H1 (cell line): ENCODE measurements around the gene TRIB2. TPM values are rescaled to one million over a fixed set of nuclear protein-coding genes. Genes with fewer than 3 reads are reported as not detected.

ENCODE experiments used
- CTCF ChIA-PET: fragments of 300-600 bp; sonication (Branson Sonifier 250); formaldehyde crosslinking; loops from one replicate; lab custom pipeline; 2021; ENCODE audit not compliant: partially characterized antibody; lab: Charles Lee
- POLR2A ChIA-PET: fragments of 300-600 bp; sonication (Branson Sonifier 250); formaldehyde crosslinking; loops from one replicate; lab custom pipeline; 2021; ENCODE audit warnings: inconsistent platforms; ENCODE audit not compliant: partially characterized antibody; lab: Charles Lee
- DNase-seq, 2 experiments: peaks; one replicate each; pipeline versions ENCODE4 v3.0.0 to v3.0.0-alpha.2; 2010 to 2022; ENCODE audit warnings: low spot score in 2 of 2, low read depth in 1 of 2, mixed read lengths in 1 of 2
- FAIRE-seq: peaks from 2 replicates; lab custom pipeline; 2011; peaks lifted over from hg19 to GRCh38; lab: Jason Lieb, UNC
- H2AFZ ChIP-seq: 2 replicates; pipeline ENCODE4 v1.8.1; 2012; ENCODE audit warnings: low read length, inconsistent platforms
- H2AK5ac ChIP-seq: 2 replicates; pipeline ENCODE4 v1.6.1; 2013; ENCODE audit warnings: low read depth, low read length
- H2BK120ac ChIP-seq: replicated peaks from 2 replicates; pipeline ENCODE3; 2013; ENCODE audit warnings: low read depth, low read length, inconsistent platforms
- H2BK12ac ChIP-seq: 2 replicates; pipeline ENCODE4 v1.6.1; 2013; ENCODE audit warnings: low read depth, low read length
- H2BK15ac ChIP-seq: 2 replicates; pipeline ENCODE4 v1.6.1; 2013; ENCODE audit warnings: low read length
- H2BK20ac ChIP-seq: 2 replicates; pipeline ENCODE4 v1.6.1; 2013; ENCODE audit warnings: low read length
- H2BK5ac ChIP-seq: 2 replicates; pipeline ENCODE4 v1.6.1; 2013; ENCODE audit warnings: low read depth, low read length
- H3K14ac ChIP-seq: 2 replicates; pipeline ENCODE4 v1.6.1; 2013; ENCODE audit warnings: inconsistent platforms; ENCODE audit not compliant: insufficient read length
- H3K18ac ChIP-seq: 2 replicates; pipeline ENCODE4 v1.6.1; 2013; ENCODE audit warnings: low read length; ENCODE audit errors: extremely low read depth
- H3K23ac ChIP-seq: 2 replicates; pipeline ENCODE4 v1.6.1; 2013; ENCODE audit warnings: inconsistent platforms; ENCODE audit not compliant: insufficient read length
- H3K23me2 ChIP-seq: 2 replicates; pipeline ENCODE4 v1.6.1; 2013; ENCODE audit warnings: low read depth, low read length
- H3K27ac ChIP-seq: 2 replicates; pipeline ENCODE4 v1.6.1; 2011; ENCODE audit warnings: low read depth, low read length, inconsistent platforms
- H3K27me3 ChIP-seq, 4 experiments: replicated peaks in 1 of 4; 1 replicate in 1 of 4; 2 replicates in 3 of 4; pipeline versions ENCODE4 v1.6.1 to v1.8.1; 2011 to 2013; ENCODE audit warnings: low read length in 3 of 4, mild to moderate bottlenecking in 3 of 4, inconsistent platforms in 2 of 4, mixed read lengths in 2 of 4, moderate library complexity in 1 of 4; ENCODE audit not compliant: control insufficient read depth in 3 of 4, insufficient read depth in 3 of 4; ENCODE audit errors: extremely low read depth in 1 of 4
- H3K36me3 ChIP-seq, 4 experiments: 2 replicates each; pipeline versions ENCODE4 v1.6.1 to v1.8.1; 2011 to 2013; ENCODE audit warnings: mild to moderate bottlenecking in 4 of 4, low read length in 3 of 4, moderate library complexity in 2 of 4, control low read depth in 1 of 4, inconsistent platforms in 1 of 4; ENCODE audit not compliant: insufficient read depth in 4 of 4, control insufficient read depth in 2 of 4
- H3K4ac ChIP-seq: replicated peaks from 2 replicates; pipeline ENCODE3; 2013; ENCODE audit warnings: low read length, low read depth, mixed read lengths, inconsistent platforms; ENCODE audit not compliant: insufficient read length
- H3K4me1 ChIP-seq, 4 experiments: replicated peaks in 1 of 4; 1 replicate in 1 of 4; 2 replicates in 3 of 4; pipeline versions ENCODE4 v1.6.1 to v1.8.1; 2011 to 2013; ENCODE audit warnings: low read length in 3 of 4, inconsistent platforms in 2 of 4, mixed read lengths in 1 of 4; ENCODE audit not compliant: insufficient read depth in 4 of 4, control insufficient read depth in 3 of 4
- H3K4me2 ChIP-seq, 2 experiments: 2 replicates each; pipeline versions ENCODE4 v1.6.1 to v1.8.1; 2011 to 2013; ENCODE audit warnings: low read depth in 2 of 2, low read length in 2 of 2, control low read depth in 1 of 2, inconsistent platforms in 1 of 2, mild to moderate bottlenecking in 1 of 2; ENCODE audit not compliant: insufficient read depth in 1 of 2
- H3K4me3 ChIP-seq, 4 experiments: fragments of 200-600, 300-600 bp in 1 of 4; sonication (generic), shearing (Covaris generic), sonication (Bioruptor Twin) in 1 of 4; 2 replicates each; pipeline versions ENCODE4 v1.5.1 to v1.8.1; 2011 to 2016; ENCODE audit warnings: low read length in 4 of 4, low read depth in 3 of 4, control low read depth in 2 of 4, inconsistent platforms in 2 of 4, mild to moderate bottlenecking in 2 of 4, mixed read lengths in 1 of 4, moderate library complexity in 1 of 4; ENCODE audit not compliant: insufficient read depth in 2 of 4; ENCODE audit errors: extremely low read depth in 1 of 4
- H3K56ac ChIP-seq: replicated peaks from 2 replicates; pipeline ENCODE3; 2013; ENCODE audit warnings: low read depth, mild to moderate bottlenecking, mixed read lengths, low read length, inconsistent platforms; ENCODE audit not compliant: insufficient read length
- H3K79me1 ChIP-seq: 2 replicates; pipeline ENCODE4 v1.6.1; 2013; ENCODE audit warnings: low read depth, low read length, control low read depth
- H3K79me2 ChIP-seq, 2 experiments: 2 replicates each; pipeline versions ENCODE4 v1.6.1 to v1.8.1; 2012 to 2013; ENCODE audit warnings: low read length in 2 of 2, mild to moderate bottlenecking in 2 of 2, inconsistent platforms in 1 of 2; ENCODE audit not compliant: insufficient read depth in 2 of 2, control insufficient read depth in 1 of 2
- H3K9ac ChIP-seq, 4 experiments: replicated peaks in 1 of 4; 1 replicate in 1 of 4; 2 replicates in 3 of 4; pipeline versions ENCODE4 v1.6.1 to v1.8.1; 2011 to 2013; ENCODE audit warnings: low read depth in 3 of 4, low read length in 3 of 4, control low read depth in 2 of 4, mild to moderate bottlenecking in 2 of 4, moderate library complexity in 2 of 4, inconsistent platforms in 1 of 4; ENCODE audit errors: extremely low read depth in 1 of 4
- H3K9me3 ChIP-seq, 2 experiments: 2 replicates each; pipeline versions ENCODE4 v1.6.1 to v1.8.1; 2012 to 2013; ENCODE audit warnings: mild to moderate bottlenecking in 2 of 2, moderate library complexity in 2 of 2, control low read depth in 1 of 2, inconsistent platforms in 1 of 2, low read depth in 1 of 2, low read length in 1 of 2, mixed read lengths in 1 of 2; ENCODE audit not compliant: insufficient read depth in 2 of 2
- H4K20me1 ChIP-seq, 2 experiments: replicated peaks in 1 of 2; 2 replicates each; pipeline versions ENCODE3 to v1.8.1; 2011 to 2013; ENCODE audit warnings: inconsistent platforms in 2 of 2, low read length in 2 of 2, mild to moderate bottlenecking in 1 of 2; ENCODE audit not compliant: insufficient read depth in 2 of 2, control insufficient read depth in 1 of 2
- H4K5ac ChIP-seq: 2 replicates; pipeline ENCODE4 v1.6.1; 2013; ENCODE audit warnings: low read length, low read depth, mixed read lengths, inconsistent platforms; ENCODE audit not compliant: insufficient read length
- H4K8ac ChIP-seq: 2 replicates; pipeline ENCODE4 v1.8.0; 2013; ENCODE audit warnings: mild to moderate bottlenecking, moderate library complexity, low read length, inconsistent platforms; ENCODE audit not compliant: insufficient read depth; ENCODE audit errors: extremely low read depth
- H4K91ac ChIP-seq: replicated peaks from 2 replicates; pipeline ENCODE3; 2013; ENCODE audit warnings: low read length, mixed read lengths, inconsistent platforms; ENCODE audit not compliant: insufficient read length
- BACH1 ChIP-seq: IDR thresholded peaks from 2 replicates; pipeline ENCODE4 v1.6.1; 2012; ENCODE audit warnings: low read length, improper control_type of control experiment
- BCL11A ChIP-seq, 2 experiments: IDR thresholded peaks; one replicate each; pipeline ENCODE4 v1.6.1; 2011; ENCODE audit warnings: low read depth in 2 of 2, low read length in 2 of 2, mild to moderate bottlenecking in 2 of 2
- CEBPB ChIP-seq: IDR thresholded peaks from 2 replicates; pipeline ENCODE4 v1.6.1; 2012; ENCODE audit warnings: low read depth, low read length
- E2F6 ChIP-seq: IDR thresholded peaks from 2 replicates; pipeline ENCODE4 v1.6.1; 2012; ENCODE audit warnings: inconsistent platforms
- HDAC2 ChIP-seq, 2 experiments: fragments of 300-600 bp in 1 of 2; sonication (generic) in 1 of 2; IDR thresholded peaks; 2 replicates each; pipeline ENCODE4 v1.6.1; 2011 to 2012; ENCODE audit warnings: low read depth in 2 of 2, low read length in 2 of 2, mild to moderate bottlenecking in 2 of 2, moderate library complexity in 2 of 2, borderline replicate concordance in 1 of 2, inconsistent platforms in 1 of 2
- JUN ChIP-seq: IDR thresholded peaks from 2 replicates; pipeline ENCODE4 v1.6.1; 2011; ENCODE audit warnings: low read depth, mild to moderate bottlenecking, improper control_type of control experiment, low read length
- KDM1A ChIP-seq: fragments of 200-600, 300-600 bp; sonication (generic); IDR thresholded peaks from 2 replicates; pipeline ENCODE4 v1.7.1; 2016; ENCODE audit warnings: mild to moderate bottlenecking, low read length, borderline replicate concordance
- KDM4A ChIP-seq: IDR thresholded peaks from one replicate; pipeline ENCODE4 v1.7.1; 2012; ENCODE audit warnings: low read depth, mild to moderate bottlenecking, moderate library complexity, low read length, inconsistent platforms; ENCODE audit not compliant: severe bottlenecking
- NRF1 ChIP-seq: IDR thresholded peaks from 2 replicates; pipeline ENCODE4 v1.6.1; 2011; ENCODE audit warnings: mild to moderate bottlenecking, low read depth, low read length, improper control_type of control experiment
- PHF8 ChIP-seq: fragments of 200-600 bp; sonication (generic); conservative IDR thresholded peaks from 2 replicates; pipeline ENCODE4 v1.7.1; 2012; ENCODE audit warnings: low read depth, mild to moderate bottlenecking, inconsistent platforms, low read length, moderate library complexity
- RNF2 ChIP-seq: fragments of 200-900, 300-1000 bp; sonication (generic); IDR thresholded peaks from 2 replicates; pipeline ENCODE4 v1.7.1; 2016; ENCODE audit warnings: borderline replicate concordance, low read depth, mild to moderate bottlenecking, antibody characterized with exemption, low read length; ENCODE audit not compliant: poor library complexity, severe bottlenecking; ENCODE audit errors: missing control alignments
- RXRA ChIP-seq: IDR thresholded peaks from 2 replicates; pipeline ENCODE4 v1.6.1; 2011; ENCODE audit warnings: low read depth, mild to moderate bottlenecking, low read length, moderate library complexity; ENCODE audit not compliant: insufficient read depth
- SUZ12 ChIP-seq: fragments of 200-600 bp; sonication (generic); IDR thresholded peaks from 2 replicates; pipeline ENCODE4 v1.6.1; 2012; ENCODE audit warnings: mild to moderate bottlenecking, inconsistent platforms, low read length, moderate library complexity, mixed read lengths
- WGBS, 2 experiments: shearing (Covaris generic) in 1 of 2; methylation state at CpG; one replicate each; pipeline versions ENCODE4 v1.1.6 to v1.1.7; 2013 to 2015; ENCODE audit warnings: low lambda C conversion rate in 2 of 2, mixed read lengths in 2 of 2, inconsistent platforms in 1 of 2, low coverage in 1 of 2, missing lambda C conversion rate in 1 of 2; ENCODE audit not compliant: insufficient replicate concordance in 2 of 2, insufficient coverage in 1 of 2, insufficient read length in 1 of 2; ENCODE audit errors: extremely low coverage in 1 of 2, missing lambda C conversion rate in 1 of 2; 5-methylcytosine and 5-hydroxymethylcytosine counted together
- polyA plus RNA-seq, 7 experiments: library from polyadenylated mRNA; depleted of rRNA in 3 of 7; stranded (reverse) in 5 of 7; unstranded in 2 of 7; fragments of >200 nt in 5 of 7; fragments of 200-250 nt in 2 of 7; gene quantifications; 1 replicate in 5 of 7; 2 replicates in 1 of 7; 4 replicates in 1 of 7; pipeline versions ENCODE4 v1.2.1 to v1.2.3, GENCODE V29; 2011 to 2013; ENCODE audit warnings: missing spikeins in 2 of 7, mixed read lengths in 2 of 7
- total RNA-seq: library from RNA; stranded (reverse); fragmentation: NEBNext Ultra II Directional; extraction: Animal tissue kit (Norgen Biotek cat#: 25700); gene quantifications from 2 replicates; pipeline ENCODE4 v1.2.1, GENCODE V29; 2021

Gene TRIB2
- total and polyA plus RNA-seq, 2 of the 8 experiments (the other 6 are each of a cell fraction or from before 2014, with no cell fraction given) = 40.8 to 57.0 TPM

GRCh38 chr2:12727065-12727464 lies 10.3 kb downstream of the TRIB2 start:
- Histone ChIP-seq H4K91ac (no peak overlapping the region), H2BK5ac (no peak overlapping the region), H4K20me1 (peaks cover 24 to 49% of the 10 kb centered on the region in 2 experiments), H3K4ac (no peak overlapping the region), H2BK12ac (no peak overlapping the region), H3K36me3 (peaks cover 20 to 77% (median 57%) of the 10 kb centered on the region in 4 experiments), H3K27me3 (no peaks in the 10 kb centered on the region), H2AK5ac (no peak overlapping the region), H3K56ac (no peak overlapping the region), H3K14ac (no peak overlapping the region), H3K9me3 (no peaks in the 10 kb centered on the region), H2BK15ac (no peak overlapping the region), H2BK20ac (no peak overlapping the region), H3K18ac (no peak overlapping the region), H3K4me3 (no peak overlapping the region), H3K4me1 (peaks cover 0 to 5% (median 2%) of the 10 kb centered on the region in 4 experiments; a peak in 4 of 7 replicates), H3K79me1 (peaks cover 37% of the 10 kb centered on the region), H3K23me2 (no peaks in the 10 kb centered on the region), H4K8ac (no peak overlapping the region), H3K4me2 (no peak overlapping the region), H2AFZ (no peak overlapping the region), H2BK120ac (no peak overlapping the region), H4K5ac (no peak overlapping the region), H3K79me2 (peaks cover 14 to 100% of the 10 kb centered on the region in 2 experiments), H3K23ac (no peak overlapping the region), H3K9ac (no peak overlapping the region), H3K27ac (no peak overlapping the region)
- 88% methylated on average over 6 of the region's 6 CpGs; no CpG with 5 or more reads in 1 of the 2 experiments for WGBS, 2 experiments
- ChIA-PET CTCF (interaction anchor here (2.1 kb wide), 1 partner anchor 280 kb away, joined by 8 read pairs; no protein-coding TSS in a partner anchor), POLR2A (interaction anchor here (1.5 kb wide), 1 partner anchor 18 kb away, joined by 3 read pairs; no protein-coding TSS in a partner anchor)
- FAIRE-seq (no peak), DNase-seq (no peak)
- TF ChIP-seq BACH1 (no peak), HDAC2 (IDR thresholded peaks at IDR 0.05; ENCODE audit: borderline replicate concordance in 1 of 2, low read depth in 2 of 2, low read length in 2 of 2) (no peak), SUZ12 (no peak), CEBPB (no peak), NRF1 (no peak), PHF8 (no peak), RNF2 (no peak), BCL11A (IDR thresholded peaks at IDR 0.05; ENCODE audit: low read depth in 2 of 2, low read length in 2 of 2) (no peak), KDM1A (no peak), RXRA (no peak), E2F6 (no peak), KDM4A (no peak), JUN (no peak)
